ENCODE data around the gene HTN3.

DNA sequence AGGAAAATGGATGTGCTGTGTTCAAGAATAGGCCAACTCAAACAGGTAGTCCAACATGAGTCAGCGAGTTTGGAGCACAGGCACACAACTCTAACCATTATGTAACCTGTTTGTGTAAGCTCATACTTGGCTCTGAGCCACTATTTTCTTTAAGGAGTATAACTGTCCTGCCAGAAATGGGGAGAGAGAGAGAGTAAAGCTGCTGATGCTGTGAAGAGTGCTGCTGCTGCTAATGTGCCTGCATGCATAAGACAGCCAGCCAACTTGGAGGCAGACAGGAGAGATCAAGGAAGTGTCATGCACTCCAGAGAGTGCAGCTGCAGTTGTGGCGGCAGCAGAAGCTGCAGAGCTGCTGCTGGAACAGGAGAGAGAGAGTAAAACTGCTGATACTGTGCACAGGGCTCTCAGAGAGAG, 44.2 kb upstream of the HTN3 start:
- TF ChIP-seq GATA2 (IDR thresholded peaks at IDR 0.05; ENCODE audit: low read depth, low read length) (no peak), GATA3 (IDR thresholded peaks at IDR 0.05; ENCODE audit: low read depth, low read length) (no peak)
